HG02678 (cell line): ENCODE measurements around the gene OR51B6.
"Not testable (repeated sequence)": the region's sequence is repeated elsewhere in the genome, so short reads cannot be mapped to it uniquely, and the experiment has no call there.

Experiments used
- ATAC-seq: cut with Tn5 transposase; IDR thresholded peaks from one replicate; pipeline ENCODE4 v1.9.1; 2021; ENCODE audit warnings: mild to moderate bottlenecking, moderate library complexity; ENCODE audit not compliant: unreplicated experiment

Gene OR51B6

DNA sequence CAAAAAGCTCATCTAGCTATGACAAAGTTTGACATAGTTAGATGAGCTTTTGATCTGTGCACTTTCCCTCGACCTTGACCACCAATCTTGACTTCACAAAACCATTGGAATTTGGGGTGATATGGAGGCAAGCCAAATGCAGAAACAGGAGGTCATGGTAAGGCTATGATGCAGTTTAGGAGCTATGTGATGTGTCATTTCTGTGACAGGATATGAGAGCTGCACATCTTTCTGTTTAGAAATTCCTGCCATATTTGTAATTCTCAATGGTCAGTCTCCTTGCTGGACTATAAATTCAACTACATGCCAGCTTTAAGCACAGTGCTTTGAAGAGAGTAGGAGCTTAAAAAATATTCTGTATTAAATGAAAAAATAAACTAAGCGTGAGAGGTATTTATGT is 12.9 kb downstream of the OR51B6 start:
- ATAC-seq: no peak

DNA sequence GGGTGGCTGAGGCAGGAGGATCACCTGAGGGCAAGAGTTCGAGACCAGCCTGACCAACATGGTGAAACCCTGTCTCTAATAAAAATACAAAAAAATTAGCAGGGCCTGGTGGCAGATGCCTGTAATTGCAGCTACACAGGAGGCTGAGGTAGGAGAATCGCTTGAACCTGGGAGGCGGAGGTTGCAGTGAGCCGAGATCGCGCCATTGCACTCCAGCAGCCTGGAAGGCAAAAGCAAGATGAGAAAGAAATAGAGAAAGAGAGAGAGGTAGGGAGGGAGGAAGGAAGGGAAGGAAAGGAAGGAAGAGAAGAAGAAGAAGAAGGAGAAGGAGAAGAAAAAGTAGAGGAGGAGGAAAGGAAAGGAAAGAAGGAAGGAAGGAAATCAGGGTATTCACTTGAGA is 15.1 kb downstream of the OR51B6 start:
- not testable (repeated sequence) for ATAC-seq

DNA sequence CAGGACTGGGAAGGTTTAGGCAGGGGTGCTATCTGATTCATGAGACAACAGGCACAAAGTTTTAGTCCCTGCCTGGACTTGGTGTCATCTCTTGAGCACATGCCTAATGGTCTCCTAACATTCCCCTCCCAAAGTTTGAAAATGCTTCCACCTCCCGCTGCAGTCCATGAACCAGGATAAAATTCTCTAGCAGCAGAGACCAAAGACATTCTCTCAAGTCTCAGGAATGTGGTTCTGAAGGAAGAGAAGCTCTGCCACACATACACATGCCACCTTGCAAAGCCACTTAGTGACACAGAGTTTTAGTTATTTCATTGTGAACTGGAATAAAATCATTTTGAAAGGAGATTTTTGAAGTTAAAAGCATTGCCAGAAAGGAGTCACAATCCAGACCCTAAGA is 15.5 kb downstream of the OR51B6 start:
- no peak for ATAC-seq

DNA sequence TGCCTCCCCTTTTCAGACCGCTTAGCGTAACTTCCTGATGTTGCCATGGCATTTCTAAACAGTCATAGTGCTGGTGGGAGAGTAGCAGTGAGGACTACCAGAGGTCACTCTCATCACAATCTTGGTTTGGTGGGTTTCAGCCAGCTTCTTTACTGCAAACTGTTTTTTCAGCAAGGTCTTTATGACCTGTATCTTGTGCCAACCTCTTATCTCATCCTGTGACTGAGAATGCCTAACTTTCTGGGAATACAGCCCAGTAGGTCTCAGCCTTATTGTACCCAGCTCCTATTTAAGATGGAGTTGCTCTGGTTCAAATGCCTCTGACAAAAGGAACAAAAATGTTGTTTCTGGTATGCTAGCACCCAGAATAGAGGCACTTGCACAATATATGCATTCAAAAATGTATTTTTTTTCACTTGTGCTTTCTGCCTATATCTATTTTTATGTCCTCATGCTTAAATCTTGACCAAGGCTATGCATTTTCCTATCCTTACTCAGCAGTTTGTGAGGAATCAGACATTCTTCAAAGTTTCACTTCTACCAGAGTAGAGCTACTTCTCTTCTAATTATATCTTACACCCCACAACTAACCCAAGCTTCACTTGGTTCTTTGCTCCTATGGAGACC is 16.3 kb downstream of the OR51B6 start:
- ATAC-seq: no peak

DNA sequence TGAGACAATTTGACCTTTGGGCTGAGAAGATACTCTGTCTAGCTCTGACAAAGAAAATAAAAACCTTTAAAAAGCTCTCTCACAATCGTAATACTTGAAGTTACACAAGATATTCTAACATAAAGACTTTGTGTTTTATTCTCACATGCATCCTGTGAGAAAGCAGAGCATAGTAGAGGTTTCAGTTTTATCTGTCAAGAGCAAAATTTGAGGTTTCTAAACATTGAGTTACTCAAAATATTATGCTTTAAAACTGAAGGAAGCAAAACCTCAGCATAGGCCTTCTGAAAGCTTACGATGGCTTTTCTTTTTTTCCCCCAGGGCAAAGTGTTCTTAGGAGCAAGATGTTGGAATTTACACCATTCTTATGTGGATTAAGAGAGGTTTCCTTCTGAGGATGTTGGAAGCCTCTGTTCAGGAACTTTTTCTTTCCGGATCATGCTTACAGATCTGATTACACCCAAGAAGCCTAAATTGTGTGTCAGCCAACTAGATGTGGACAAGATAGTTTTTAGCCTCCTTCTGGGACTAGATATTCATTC is 17.3 kb downstream of the OR51B6 start:
- peak; percentile 68 for ATAC-seq

DNA sequence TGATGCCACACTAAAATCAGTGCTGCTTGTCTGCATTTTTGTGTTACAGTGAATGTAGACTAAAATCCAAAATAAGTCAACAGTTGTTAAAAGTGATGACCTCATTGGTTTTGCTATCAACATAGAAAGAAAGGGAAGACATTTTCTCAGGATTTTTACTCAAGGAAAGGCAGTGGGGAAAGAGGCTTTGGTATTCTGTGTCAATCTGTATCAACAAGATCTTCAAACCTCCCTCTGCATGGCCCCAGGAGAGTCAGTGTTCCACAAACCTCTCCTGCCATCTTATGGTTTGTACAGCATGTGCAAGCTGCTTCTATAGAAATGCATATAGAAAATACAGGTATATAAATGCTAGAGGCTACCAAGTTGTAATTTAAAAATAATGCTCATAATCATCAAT is 18.5 kb downstream of the OR51B6 start:
- ATAC-seq: peak; percentile 66

DNA sequence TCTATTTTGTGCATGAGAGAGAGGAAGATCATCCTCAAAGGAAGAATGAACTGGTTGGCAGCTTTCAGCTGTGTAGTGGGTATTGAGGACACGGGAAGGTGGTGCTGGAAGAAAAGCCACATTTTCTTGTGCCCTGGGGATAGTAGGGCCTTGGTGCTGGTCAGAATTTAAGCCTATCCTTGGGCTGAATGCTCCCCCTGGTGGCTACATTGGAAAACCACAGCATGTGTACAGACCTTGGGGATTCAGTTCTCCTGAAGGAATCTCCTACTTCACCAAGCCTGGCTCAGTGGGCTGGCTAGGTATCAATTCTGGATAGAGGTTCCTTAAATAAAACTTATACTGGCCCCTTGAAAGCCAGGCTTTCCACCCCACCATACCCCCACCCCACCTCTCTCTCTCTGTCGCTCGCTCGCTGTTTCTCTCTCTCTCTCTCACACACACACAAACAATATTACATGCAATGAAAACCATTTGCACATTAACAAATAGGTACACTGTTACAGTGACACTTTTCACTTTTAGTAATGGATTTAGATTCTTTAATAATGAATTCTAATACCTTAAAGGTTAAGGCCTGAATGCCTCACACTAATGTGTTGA is 29.5 kb downstream of the OR51B6 start:
- peak; percentile 94 for ATAC-seq

DNA sequence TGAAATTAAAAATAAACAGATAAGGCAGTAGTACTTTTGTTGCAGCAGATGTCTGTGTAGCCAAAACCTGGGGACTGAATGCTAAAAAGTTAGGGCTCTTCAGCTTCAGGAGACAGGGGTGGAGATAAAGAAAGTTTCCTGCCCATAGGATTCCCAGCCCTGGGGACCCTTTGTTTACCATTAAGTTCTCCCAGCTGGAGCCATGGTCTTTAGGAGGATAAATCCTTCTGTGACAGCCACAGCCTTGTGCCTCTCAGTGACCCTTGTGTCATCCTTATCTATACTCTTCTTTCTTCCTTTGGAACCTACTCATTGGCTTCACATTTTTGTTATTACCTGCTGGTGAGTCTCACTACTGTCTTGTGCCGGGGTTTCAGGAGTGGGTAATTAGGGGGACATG is 32.3 kb downstream of the OR51B6 start, which contains the start of gene OR51M1:
OR51M1 (plus strand) TSS at position 237 of the 400 bp plus-strand sequence. CDS start 5,587 bp downstream, outside the sequence.
- ATAC-seq: no peak

DNA sequence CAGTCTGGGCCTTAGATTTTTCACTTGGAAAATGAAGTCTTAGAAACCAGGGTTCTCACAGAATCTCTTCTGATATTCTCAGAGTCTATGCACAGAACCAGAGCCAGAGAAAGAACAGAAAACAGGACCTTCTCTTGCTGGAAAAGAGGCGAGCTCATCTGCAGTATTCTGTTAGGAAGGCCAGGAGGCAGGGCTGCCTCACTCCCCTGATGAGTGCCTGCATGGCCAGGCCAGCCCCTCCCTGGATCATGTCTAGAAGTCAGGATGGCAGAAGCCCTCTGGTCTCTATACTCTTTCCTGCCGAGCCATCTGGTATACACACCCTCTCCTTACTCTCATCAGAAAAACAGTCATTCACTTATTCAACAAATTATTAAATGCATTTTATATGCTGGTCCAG is 33.0 kb downstream of the OR51B6 start:
- ATAC-seq: no peak

DNA sequence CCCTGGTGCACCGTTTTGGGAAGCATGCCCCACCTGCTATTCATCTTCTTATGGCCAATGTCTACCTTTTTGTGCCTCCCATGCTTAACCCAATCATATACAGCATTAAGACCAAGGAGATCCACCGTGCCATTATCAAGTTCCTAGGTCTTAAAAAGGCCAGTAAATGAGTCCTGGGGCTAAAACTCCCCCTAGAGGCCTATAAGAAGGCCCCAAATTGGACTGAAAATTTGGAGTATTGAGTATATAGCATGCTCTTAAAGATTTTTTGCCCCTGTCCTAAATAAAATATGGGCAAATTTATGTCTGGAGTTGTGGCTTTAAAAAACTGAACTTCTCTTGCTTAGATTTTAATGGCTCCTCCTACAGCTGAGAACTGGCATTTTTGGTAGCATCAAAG is 38.9 kb downstream of the OR51B6 start:
- no peak for ATAC-seq

DNA sequence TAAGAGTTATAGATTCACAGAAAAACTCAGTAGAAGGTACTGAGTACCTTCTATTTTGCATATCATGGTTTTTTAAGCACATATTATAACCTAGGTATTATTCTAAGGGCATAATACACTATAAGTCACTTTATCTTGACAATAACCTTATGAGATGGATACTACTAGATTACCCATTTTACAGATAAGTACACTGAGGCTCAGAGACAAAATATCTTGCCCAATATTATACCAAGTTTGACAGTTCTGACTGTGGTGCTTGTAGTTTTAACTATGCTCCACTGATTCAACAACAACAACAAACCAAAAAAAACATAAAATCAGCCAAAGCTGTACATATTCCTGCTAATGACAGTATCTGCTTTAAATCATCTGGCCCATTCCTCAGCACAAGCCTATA is 42.8 kb downstream of the OR51B6 start:
- ATAC-seq: no peak

DNA sequence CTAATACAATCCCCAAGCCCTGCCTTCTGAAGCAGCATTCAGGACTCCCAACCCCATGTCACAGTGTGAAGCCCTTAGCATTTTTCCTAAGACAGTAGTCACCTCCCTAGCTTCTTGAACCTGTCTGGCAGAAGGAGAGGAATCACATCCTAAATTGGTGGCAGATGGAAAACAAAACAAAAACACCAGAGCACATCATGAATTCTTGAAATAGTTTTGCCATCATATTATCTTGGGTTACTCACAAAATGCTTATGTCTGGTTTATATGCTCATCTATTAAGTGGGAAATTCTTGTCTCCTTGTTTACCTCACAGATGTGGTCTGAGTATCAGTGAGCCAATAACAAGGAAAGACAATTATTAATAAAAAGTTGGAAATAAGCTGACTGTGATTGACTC is 47.6 kb downstream of the OR51B6 start:
- ATAC-seq: no peak
